ENCODE measurements around the gene RNF114.

GRCh38 chr20:49956689-49957088 is 20.5 kb downstream of the RNF114 start:
- TF ChIP-seq SMC3 (IDR thresholded peaks at IDR 0.05; ENCODE audit: low read depth, low read length) (no peak), EP300 (IDR thresholded peaks at IDR 0.05; ENCODE audit: borderline replicate concordance in 1 of 2, low read depth in 1 of 2, low read length in 1 of 2) (no peak), FOSL2 (IDR thresholded peaks at IDR 0.05; ENCODE audit: borderline replicate concordance, low read depth) (no peak)
- TF ChIP-seq, protein P1, sequence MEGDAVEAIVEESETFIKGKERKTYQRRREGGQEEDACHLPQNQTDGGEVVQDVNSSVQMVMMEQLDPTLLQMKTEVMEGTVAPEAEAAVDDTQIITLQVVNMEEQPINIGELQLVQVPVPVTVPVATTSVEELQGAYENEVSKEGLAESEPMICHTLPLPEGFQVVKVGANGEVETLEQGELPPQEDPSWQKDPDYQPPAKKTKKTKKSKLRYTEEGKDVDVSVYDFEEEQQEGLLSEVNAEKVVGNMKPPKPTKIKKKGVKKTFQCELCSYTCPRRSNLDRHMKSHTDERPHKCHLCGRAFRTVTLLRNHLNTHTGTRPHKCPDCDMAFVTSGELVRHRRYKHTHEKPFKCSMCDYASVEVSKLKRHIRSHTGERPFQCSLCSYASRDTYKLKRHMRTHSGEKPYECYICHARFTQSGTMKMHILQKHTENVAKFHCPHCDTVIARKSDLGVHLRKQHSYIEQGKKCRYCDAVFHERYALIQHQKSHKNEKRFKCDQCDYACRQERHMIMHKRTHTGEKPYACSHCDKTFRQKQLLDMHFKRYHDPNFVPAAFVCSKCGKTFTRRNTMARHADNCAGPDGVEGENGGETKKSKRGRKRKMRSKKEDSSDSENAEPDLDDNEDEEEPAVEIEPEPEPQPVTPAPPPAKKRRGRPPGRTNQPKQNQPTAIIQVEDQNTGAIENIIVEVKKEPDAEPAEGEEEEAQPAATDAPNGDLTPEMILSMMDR (IDR thresholded peaks at IDR 0.05), result no peak
